ENCODE measurements around the gene CD34.

DNA sequence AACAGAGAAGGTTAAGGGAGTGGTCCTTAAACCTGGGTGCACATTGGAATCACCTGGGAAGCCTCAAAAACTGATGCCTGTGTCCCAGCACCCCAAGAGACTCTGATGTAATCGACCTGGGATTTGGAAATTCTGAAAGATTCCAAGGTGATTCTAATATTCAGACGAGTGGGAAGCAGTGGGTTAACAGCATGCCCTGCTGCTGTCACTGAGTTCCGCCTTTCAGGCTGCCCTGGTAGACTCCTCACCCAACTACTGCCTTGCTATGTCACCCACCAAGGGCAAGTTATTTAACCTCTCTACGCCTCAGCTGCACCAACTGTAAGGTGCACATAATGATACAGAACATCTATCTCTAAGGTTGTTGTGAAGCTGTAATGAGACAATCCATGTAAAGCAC, 59.2 kb downstream of the CD34 start:
- TF ChIP-seq POLR2A (IDR thresholded peaks at IDR 0.05; ENCODE audit: low read depth, low read length) (no peak), TAF1 (IDR thresholded peaks at IDR 0.05; ENCODE audit: borderline replicate concordance, low read depth, low read length) (no peak), POLR2AphosphoS5 (IDR thresholded peaks at IDR 0.05; ENCODE audit: low read depth, low read length) (no peak)
